ENCODE data around the gene B3GAT3. TPM values are rescaled to one million over a fixed set of nuclear protein-coding genes. Genes with fewer than 3 reads are reported as not detected.
"Not testable (repeated sequence)": the region's sequence is repeated elsewhere in the genome, so short reads cannot be mapped to it uniquely, and the experiment has no call there.

Gene B3GAT3
- polyA plus RNA-seq (2013, experiment 1 of 2; ENCODE audit: insufficient read length) = 31.0 TPM
- polyA plus RNA-seq (2013, experiment 2 of 2; ENCODE audit: insufficient read length) = 27.3 TPM

DNA sequence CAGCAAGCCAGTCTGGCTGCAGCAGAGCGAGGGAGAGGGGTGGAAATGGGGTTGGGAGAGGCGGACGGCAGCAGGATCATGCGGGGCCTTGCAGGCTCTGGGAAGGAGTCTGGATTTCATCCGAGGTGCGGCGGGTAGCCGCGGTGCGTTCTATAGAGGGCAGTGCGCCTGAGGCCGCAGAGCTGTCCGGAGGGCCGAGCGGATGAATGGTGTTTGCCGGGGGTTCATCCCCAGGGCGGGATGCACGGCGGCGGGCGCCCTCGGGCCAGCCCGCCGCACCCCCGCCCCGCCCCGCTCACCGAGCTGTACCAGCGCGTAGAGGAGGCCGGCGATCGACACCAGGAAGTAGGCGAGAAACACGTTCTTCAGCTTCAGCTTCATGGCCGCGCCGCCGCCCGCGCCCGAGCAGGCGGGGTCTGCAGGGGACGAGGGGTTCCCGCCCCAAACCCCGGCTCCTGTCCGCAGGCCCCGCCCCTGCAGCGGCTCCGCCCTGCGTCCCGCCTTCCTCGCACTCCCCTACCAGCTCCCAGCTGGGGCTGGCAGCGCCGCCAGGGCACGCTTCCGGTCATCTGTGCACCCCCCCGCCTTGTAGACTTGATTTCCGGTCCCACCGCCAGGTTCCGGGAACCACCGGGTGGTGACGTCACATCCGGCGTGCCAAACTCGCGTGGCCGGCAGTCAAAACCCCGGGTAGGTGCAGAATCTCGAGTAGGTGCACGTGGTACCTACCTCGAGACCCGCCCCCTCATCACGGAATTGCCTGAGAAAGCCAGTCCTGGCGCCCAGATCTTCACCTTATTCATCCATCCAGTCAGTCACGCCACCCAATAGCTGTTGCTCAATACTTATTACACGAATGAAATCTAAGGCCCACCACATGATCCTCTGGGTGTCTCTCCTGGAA lies at the start of gene B3GAT3:
Gene B3GAT3, minus strand, starts transcription at position 420 of the 904 bp plus-strand sequence. Its CDS starts 39 bp downstream, at position 381.
- DNase-seq = peak; percentile 98

DNA sequence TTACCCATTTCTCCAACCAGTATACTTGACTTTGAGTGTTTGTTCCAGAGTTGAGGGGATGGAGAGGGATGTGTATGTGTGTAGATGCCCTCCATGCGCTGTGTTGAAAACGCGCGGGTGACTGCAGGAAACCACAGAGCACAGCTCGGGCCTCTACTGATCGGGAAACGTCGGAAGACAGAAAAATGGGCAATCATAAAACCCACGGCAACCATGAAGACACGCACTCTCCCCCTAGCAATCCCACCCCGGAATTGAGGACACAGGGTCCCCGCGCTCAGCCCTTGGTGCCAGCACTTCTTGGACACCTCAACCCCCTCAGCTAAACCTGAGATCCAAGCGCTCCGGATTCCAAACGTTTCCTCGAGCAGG lies 49.4 kb upstream of the B3GAT3 start:
- no peak for DNase-seq

DNA sequence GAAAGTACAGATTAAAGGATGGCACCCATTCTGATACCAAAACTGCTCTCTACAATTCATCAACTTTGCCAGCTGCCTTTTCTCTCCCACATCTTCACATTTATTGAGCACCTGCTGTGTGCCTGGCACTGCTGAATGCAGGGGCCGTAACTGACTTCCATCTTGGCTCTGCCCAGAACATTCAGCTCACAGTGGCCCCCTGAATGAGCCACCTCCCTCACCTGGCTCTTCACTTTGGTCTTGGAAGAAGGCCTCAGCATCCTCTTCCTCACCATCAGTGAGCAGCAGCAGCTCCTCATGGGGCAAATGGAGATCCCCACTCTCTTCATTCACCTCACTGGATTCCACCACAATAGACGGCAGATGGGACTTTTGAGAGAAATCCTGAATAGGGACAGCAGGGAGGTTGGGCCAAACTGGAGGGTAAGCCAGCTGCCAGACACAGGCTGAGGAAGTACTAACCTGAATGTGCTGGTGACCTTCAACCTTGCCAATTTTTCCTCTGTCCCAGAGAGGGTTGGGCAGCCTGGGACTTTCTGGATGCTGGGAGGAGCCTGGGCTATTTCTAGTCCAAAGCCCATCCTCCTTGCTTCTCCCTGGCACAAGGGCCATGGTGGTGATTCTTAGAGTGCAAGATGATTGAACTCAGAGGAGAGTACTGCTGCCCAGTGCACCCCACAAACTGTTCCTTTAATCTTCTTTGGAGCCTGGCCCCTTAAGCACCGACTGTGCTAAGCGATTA lies 47.8 kb upstream of the B3GAT3 start:
- no peak for DNase-seq

DNA sequence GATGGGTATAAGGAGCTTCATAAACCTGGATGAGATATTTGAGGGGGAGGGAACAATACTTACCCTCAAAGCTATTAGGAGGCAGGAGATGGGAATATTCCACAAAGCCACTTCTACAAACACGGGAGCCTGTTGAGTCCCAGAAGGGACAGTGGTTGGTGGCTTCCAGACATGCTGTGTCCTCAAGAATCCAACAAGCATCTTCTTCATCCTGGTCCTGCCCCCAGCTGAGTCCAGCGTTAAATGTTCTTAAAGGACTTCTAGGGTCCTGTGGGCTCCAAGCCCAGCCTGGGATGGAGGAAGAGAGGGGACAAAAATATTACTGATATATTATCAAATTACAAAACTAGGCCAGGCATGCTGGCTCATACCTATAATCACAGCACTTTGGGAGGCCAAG lies 45.7 kb upstream of the B3GAT3 start:
- no peak for DNase-seq

DNA sequence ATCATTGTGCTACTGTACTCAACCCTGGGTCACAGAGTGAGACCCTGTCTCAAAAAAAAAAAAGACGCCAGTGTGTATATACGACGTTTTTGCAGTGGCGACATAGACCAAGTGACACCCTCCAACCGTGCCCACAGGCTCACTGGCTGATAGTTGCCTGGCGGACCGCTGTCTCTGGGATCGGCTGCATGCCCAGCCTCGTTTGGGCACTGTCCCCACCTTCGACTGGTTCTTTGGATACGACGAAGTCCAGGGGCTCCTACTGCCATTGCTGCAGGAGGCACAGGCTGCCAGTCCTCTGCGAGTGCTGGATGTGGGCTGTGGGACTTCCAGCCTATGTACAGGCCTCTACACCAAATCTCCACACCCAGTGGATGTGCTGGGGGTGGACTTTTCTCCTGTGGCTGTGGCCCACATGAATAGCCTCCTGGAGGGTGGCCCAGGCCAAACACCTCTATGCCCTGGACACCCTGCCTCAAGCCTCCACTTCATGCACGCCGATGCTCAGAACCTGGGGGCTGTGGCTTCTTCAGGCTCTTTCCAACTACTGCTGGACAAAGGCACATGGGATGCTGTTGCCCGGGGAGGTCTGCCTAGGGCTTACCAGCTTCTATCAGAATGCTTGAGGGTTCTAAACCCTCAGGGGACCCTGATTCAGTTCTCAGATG lies 44.6 kb upstream of the B3GAT3 start:
- DNase-seq = no peak

DNA sequence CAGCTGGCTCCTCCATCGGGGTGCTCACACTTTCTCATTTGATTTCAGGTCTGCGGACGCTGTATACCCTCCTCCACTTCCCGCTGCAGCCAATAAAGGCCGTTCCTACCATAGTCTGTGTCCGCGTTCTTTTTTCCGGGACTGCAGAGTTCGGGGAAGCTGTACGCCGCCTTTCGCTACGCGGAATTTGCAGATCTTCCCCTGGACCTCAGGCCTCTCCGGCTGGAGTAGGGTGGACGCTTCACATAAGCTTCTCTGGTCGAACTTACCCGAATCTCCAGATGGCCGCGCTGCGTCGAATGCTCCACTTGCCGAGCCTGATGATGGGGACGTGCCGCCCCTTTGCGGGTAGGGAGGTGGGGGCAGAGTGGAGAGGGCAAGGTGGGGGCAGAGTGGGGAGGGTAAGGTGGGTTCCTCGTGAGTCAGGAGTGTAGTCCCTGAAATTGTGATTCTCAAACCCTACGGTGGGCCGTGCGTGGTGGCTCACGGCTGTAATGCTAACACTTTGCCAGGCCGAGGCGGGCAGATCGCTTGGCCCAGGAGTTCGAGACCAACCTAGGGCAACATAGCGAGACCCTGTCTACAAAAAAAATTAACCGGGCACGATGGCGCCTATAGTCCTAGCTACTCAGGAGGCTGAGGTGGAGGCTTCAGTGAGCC lies 43.9 kb upstream of the B3GAT3 start:
- DNase-seq = peak; percentile 39

DNA sequence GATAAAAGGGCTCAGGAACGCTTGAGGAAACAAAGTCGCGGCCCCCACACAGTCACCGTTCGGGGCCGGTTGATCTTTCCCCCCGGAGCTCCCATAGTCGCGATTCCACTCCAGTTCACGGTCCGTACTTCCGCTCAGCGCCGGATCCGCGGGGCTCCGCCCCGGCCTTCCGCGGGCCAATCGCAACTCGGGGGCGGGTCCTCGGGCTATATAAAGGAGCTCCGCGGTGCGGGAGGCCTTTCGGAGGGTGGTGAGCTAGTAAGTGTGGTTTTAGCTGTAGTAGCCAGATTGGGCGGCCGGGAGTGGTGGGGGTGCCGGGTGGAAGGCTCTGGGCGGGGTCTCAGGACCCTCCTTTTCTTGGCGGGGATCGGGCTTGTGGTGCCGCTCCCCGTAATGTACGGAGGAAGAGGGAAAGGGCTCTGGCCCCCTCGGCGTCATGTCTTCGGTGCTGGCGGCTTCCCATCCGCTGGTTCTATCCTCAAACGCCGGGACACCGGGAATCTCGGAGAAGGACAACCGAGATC lies 43.4 kb upstream of the B3GAT3 start, which contains the start of the genes C11orf98 and CSKMT:
Gene C11orf98, minus strand, starts transcription at position 136 of the 524 bp plus-strand sequence. Its CDS starts 41 bp downstream, at position 95.
Gene CSKMT, plus strand, starts transcription at position 238 of the 524 bp plus-strand sequence. CDS start 568 bp downstream, outside the sequence.
- peak; percentile 95 for DNase-seq

DNA sequence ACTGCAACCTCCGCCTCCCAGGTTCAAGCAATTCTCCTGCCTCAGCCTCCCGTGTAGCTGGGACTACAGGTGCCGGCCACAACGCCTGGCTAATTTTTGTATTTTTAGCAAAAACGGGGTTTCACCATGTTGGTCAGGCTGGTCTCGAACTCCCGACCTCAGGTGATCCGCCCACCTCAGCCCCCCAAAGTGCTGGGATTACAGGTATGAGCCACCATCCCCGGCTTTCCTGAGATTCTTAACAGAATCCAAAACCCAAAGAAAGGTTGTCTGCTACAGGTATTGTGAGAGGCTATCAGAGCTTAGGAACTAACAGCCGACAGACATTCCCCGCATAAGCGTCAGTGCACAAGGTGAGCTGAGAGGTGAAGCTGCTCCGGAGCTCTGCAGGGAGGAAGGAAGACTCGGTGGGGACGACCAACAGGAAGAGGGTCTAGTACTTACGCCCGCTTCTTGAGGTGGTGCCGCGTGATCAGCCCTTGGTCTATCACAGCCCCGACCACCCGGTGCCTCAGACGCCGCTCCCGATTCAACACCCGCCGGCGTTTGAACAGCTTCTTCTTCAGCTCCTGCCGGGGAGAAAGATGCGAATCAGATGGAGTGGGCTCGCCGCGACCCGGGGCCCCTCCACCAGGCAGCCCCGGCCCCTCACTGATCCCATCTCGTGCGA lies 42.8 kb upstream of the B3GAT3 start:
- DNase-seq = no peak

DNA sequence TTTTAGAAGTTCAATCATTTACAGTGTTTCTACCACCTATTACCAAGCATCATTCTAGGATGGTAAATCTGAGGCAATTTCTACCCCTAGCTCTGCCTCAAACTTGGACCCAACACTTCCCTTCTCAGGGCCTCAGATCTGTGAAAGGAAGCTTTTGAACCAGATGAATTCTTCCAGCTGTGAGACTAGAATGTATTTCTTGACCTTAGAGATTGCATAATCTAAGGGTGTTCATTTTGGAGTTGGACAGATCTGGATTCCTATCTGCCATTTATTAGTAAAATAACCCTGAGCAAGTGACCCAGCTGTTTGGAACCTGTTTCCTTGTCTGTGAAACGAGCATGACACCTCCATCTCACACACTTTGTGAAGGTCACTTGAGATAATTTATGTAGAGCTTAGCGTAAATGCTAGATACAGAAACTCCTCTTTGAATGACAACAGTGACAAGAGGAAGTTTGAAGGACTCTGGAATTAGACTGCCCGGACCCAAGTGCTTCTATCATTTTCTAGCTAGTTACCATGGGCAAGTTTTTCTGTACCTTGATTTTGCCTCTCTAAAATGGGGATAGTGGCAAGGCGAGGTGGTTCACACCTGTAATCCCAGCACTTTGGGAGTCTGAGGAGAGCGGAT lies 35.1 kb upstream of the B3GAT3 start:
- DNase-seq = no peak

DNA sequence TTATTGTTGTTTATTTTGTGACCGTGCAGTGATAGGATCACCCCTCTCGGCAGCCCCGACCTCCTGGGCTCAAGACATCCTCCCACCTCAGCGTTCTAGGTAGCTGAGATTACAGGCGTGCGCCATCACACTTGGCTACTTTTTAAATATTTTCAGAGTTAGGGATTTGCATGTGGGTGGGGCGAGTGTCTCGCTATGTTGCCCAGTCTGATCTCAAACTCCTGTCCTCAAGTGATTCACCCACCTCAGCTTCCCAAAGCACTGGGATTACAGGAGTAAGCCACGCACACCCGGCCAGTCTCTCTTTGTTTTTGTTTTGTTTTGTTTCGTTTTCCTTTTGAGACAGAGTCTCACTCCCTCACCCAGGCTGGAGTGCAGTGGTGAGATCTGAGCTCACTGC lies 32.5 kb upstream of the B3GAT3 start:
- DNase-seq = no peak

DNA sequence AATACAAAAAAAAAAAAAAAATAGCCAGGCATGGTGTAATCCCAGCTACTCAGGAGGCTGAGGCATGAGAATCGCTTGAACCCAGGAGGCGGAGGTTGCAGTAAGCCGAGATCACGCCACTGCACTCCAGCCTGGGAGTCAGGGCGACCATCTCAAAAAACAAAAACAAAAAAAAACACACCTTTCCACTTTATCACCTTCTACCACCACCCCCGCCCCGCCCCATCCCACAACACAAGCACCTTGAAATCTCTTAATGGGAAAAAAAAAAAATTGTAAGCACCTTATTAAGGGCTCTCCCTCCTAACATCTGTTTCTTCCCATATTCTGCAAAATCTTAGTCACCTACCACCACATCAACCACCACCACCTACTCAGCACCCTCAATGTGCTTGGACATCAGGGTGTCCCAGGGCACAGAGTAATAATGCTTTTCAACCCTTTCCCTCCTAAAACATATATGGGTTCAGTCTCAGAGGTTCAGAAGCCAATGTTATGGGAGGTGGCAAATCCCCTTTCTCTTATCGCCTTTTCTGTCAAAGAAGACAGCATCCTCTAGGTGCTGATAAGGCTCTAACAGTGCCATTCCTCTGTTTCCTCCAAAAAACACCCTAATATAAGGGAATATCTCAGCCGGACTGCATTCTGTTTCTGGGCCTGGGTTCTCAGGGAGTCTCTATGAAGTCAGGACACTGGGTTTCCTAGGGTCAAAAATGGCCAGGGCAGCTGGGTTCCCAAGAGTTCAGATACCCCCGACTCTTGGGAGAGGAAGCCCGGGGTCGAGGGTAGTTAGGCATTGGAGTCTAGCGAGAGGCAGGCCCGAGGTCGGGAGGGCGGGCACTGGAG lies 30.6 kb upstream of the B3GAT3 start:
- DNase-seq = no peak

DNA sequence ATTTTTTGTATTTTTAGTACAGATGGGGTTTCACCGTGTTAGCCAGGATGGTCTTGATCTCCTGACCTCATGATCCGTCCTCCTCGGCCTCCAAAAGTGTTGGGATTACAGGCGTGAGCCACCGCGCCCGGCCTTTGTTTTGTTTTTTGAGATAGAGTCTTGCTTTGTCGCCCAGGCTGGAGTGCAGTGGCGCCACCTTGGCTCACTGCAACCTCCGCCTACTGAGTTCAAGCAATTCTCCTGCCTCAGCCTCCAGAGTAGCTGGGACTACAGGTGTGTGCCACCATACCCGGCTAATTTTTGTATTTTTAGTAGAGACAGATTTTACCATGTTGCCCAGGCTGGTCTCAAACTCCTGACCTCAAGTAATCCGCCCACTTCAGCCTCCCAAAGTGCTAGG lies 28.5 kb upstream of the B3GAT3 start:
- DNase-seq = not testable (repeated sequence)

DNA sequence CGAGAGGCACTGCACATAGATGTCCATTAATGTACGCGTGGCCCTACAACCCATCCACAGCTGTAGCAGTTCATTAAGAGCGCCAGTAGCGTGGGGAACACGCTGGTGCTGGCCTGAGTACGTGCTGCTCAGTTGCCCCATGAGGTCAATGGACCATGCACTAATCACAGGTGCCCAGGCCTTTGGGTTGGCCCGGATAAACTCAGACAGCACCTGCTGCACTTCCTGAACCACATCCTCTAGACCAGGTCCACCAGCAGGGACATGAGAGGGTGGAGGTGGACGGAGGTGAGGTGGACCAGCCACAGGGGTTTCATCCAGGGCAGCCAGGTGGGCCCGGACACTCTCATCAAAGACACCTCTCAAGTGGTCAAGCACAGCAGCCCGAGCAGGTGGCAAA lies 27.7 kb upstream of the B3GAT3 start:
- DNase-seq = no peak

DNA sequence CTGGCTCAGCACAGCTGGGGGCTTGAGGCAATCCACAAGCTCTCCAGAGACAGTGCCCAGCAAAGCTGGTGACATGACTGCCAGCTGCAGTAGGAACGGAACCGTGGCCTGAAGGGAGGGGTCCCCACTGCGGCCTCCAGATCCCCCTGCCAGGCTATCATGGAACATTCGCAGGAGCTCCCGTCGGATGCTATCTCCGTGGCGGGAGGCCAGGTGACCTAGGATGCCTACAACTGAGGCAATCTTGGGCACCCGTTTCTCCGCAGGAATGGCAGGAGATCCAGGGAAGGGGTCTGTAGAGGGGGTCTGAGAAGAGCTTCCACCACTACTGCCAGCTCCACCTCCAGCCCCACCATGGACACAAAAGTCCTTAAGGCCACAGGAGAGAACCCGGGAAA lies 27.2 kb upstream of the B3GAT3 start:
- no peak for DNase-seq

DNA sequence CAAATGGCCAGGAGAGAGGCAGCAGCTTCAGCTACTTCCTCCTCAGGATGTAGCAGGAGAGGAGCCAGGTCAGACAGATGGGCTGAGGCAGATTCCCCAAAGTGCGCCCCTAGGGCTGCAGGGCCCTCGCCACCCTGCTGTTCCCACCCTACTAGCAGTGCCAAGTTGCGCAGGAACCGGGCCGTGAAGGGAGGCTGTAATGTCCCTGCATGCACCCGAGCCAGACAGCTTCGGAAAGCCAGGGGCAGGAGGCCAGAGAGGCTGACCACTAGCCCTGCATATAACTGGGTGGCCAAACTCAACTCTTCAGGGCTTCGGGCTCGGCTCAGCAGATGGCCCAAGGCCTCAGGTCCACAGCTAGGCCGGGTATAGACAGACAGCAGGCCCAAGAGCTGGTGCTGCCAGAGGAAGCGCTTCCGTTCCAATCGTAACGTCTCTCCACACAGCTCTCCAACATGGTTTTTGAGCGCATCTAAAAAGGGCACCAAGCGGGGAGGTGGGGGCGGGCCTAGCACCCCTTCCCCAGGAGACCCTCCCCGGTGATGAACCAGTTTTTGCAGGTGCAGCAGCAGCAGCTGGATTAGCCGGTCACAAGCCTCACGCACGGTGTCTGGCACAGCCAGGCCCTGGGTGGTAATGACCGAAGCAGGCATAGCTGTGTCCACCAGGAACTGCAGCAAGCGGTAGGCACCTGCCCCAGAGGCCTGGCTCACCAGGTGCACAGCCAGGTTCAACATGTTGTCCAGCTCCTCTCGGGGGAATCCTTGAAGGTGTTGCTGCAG lies 26.6 kb upstream of the B3GAT3 start:
- DNase-seq = no peak

DNA sequence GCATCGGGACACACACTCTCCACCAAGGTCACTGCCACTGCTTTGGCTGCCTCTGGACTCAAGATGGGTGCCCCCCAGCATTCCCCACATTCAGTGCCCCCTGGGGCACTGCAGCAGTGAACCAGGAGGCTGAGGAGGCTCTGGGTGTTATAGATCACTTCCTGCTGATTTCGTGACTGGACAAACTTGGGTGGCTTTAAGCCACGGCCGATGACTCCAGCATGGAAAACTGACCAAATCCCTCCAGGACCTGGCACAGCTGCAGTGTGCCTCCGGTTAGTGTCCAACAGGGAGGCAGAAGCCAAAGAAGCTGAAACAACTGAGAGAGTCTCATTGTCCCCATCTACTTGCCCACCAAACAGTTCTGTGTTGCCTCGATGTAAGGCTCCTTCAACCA lies 25.8 kb upstream of the B3GAT3 start:
- DNase-seq = no peak

DNA sequence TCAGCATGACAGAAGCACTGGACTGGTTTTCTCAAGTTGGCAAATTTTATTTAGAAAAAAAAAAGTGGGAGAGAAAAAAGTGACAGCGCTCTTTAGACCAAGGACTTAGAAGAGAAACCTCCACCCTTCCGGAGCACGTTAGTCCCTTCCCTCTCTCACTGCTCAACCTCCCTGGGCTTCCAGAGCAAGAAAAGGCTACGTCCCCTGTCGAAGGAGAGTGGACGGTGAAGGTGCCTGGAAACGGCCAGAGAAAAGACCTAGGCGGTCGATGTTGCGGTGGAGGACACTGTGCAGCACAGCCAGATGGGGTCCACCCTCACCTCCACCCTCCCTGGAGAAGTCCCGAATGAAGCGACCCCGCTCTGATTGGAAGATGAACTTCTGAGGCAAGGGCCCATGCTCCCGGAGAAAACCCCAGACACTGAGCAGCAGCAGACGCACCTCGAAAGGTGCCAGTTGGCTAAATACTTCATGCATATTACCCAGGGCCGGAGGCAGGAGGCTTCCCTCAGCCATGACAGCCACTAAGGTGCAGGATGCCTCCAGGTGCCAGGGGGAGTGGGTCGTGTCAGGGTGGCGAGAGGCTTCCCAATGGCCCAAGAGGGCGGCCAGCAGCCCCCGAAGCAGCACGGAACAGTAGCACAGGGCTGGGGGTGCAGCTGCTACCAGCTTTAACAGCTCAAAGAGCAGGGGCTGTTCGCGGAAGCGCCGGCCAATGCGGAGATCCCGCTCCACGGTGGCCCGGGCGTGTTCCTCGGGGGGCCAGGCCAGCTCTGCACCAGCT lies 25.2 kb upstream of the B3GAT3 start:
- no peak for DNase-seq
